HepG2 (cell line): ENCODE measurements around the gene FAM209B. TPM values are rescaled to one million over a fixed set of nuclear protein-coding genes. Genes with fewer than 3 reads are reported as not detected.

Source experiments
- ATAC-seq: fragments of 200-7000 bp; cut with Tn5 transposase; 3 replicates; pipeline ENCODE4 v1.9.1; 2020; ENCODE audit warnings: mild to moderate bottlenecking, moderate library complexity
- BruUV-seq: library from RNA; stranded (reverse); fragments of 400-500 nt; replicated peaks from 2 replicates; lab custom pipeline; 2021; lab: Mats Ljungman, UMichigan
- CTCF ChIA-PET: fragments of 300-600 bp; formaldehyde crosslinking; extraction: SDS; loops from one replicate; lab custom pipeline; 2021; ENCODE audit warnings: low total read pairs, inconsistent platforms, low intra/inter-chr PET ratio; lab: Yijun Ruan, JAX
- POLR2A ChIA-PET: fragments of 350-600 bp; sonication (Branson Sonifier 250); formaldehyde crosslinking; loops from one replicate; lab custom pipeline; 2020; ENCODE audit warnings: antibody characterized with exemption, inconsistent platforms; lab: Yijun Ruan, JAX
- DNase-seq: peaks from one replicate; pipeline ENCODE4 v3.0.0-alpha.2; 2015; ENCODE audit warnings: low spot score
- FAIRE-seq: peaks from 3 replicates; lab custom pipeline; 2011; peaks lifted over from hg19 to GRCh38; lab: Jason Lieb, UNC
- H2AFZ ChIP-seq: one replicate; pipeline ENCODE4 v1.6.1; 2011; ENCODE audit warnings: low read length, inconsistent platforms
- H3K27ac ChIP-seq: fragments of 300-600 bp; 3 replicates; pipeline ENCODE4 v1.8.0; 2011; ENCODE audit warnings: mixed run types, mild to moderate bottlenecking, mixed read lengths, low read length, inconsistent platforms; ENCODE audit not compliant: insufficient read depth; ENCODE audit errors: extremely low read length
- H3K27me3 ChIP-seq, 2 experiments: fragments of 200-600 bp in 1 of 2; 2 replicates in 1 of 2; 3 replicates in 1 of 2; pipeline versions ENCODE4 v1.6.0 to v1.8.0; 2011; ENCODE audit warnings: low read length in 2 of 2, mild to moderate bottlenecking in 2 of 2, moderate library complexity in 2 of 2, inconsistent platforms in 1 of 2; ENCODE audit not compliant: insufficient read depth in 2 of 2, control insufficient read depth in 1 of 2
- H3K36me3 ChIP-seq, 2 experiments: fragments of 200-600 bp in 1 of 2; replicated peaks in 1 of 2; 2 replicates in 1 of 2; 3 replicates in 1 of 2; pipeline versions ENCODE4 v1.5.1 to v1.8.0; 2011; ENCODE audit warnings: low read length in 2 of 2, inconsistent platforms in 1 of 2; ENCODE audit not compliant: insufficient read depth in 2 of 2, control insufficient read depth in 1 of 2
- H3K4me1 ChIP-seq: 2 replicates; pipeline ENCODE4 v1.5.1; 2012; ENCODE audit warnings: low read length, inconsistent platforms; ENCODE audit not compliant: insufficient read depth
- H3K4me2 ChIP-seq: 2 replicates; pipeline ENCODE4 v1.6.0; 2011; ENCODE audit warnings: low read depth, low read length, inconsistent platforms
- H3K4me3 ChIP-seq, 3 experiments: fragments of 200-600 bp in 1 of 3; sonication (generic), shearing (Covaris generic) in 1 of 3; replicated peaks in 1 of 3; 2 replicates each; pipeline ENCODE4 v1.5.1; 2011 to 2016; ENCODE audit warnings: low read length in 3 of 3, inconsistent platforms in 2 of 3, low read depth in 2 of 3, mild to moderate bottlenecking in 2 of 3, control low read depth in 1 of 3, mixed read lengths in 1 of 3; ENCODE audit not compliant: insufficient read depth in 1 of 3
- H3K79me2 ChIP-seq: one replicate; pipeline ENCODE4 v1.6.1; 2011; ENCODE audit warnings: low read length, inconsistent platforms; ENCODE audit not compliant: insufficient read depth
- H3K9ac ChIP-seq: 2 replicates; pipeline ENCODE4 v1.6.0; 2011; ENCODE audit warnings: mild to moderate bottlenecking, low read depth, low read length, inconsistent platforms; ENCODE audit not compliant: insufficient read depth
- H3K9me3 ChIP-seq: 2 replicates; pipeline ENCODE4 v1.5.1; 2012; ENCODE audit warnings: mild to moderate bottlenecking, low read length
- H4K20me1 ChIP-seq: 2 replicates; pipeline ENCODE4 v1.6.0; 2011; ENCODE audit warnings: inconsistent platforms, mild to moderate bottlenecking, low read length, moderate library complexity; ENCODE audit not compliant: insufficient read depth
- CEBPB ChIP-seq: IDR thresholded peaks from 2 replicates; pipeline ENCODE4 v1.6.1; 2011; ENCODE audit warnings: low read depth, low read length, improper control_type of control experiment, borderline replicate concordance
- KLF6 ChIP-seq: IDR thresholded peaks from 2 replicates; pipeline ENCODE4 v1.8.0; 2016; ENCODE audit warnings: missing biosample characterization, missing genetic modification reagents
- MAF1 ChIP-seq: sonication (generic); formaldehyde crosslinking; IDR thresholded peaks from 2 replicates; pipeline ENCODE4 v1.5.0; 2020; ENCODE audit warnings: missing genetic modification reagents, borderline replicate concordance
- MED1 ChIP-seq: sonication (generic); formaldehyde crosslinking; IDR thresholded peaks from 2 replicates; pipeline ENCODE4 v1.4.0; 2020; ENCODE audit warnings: missing genetic modification reagents
- PAX8 ChIP-seq: sonication (generic); formaldehyde crosslinking; IDR thresholded peaks from 2 replicates; pipeline ENCODE4 v1.8.0; 2022; ENCODE audit warnings: mild to moderate bottlenecking, missing genetic modification reagents, borderline replicate concordance
- THAP8 ChIP-seq: sonication (generic); formaldehyde crosslinking; IDR thresholded peaks from 2 replicates; pipeline ENCODE4 v1.5.1; 2020; ENCODE audit warnings: missing genetic modification reagents, mild to moderate bottlenecking, borderline replicate concordance
- TOE1 ChIP-seq: sonication (generic); formaldehyde crosslinking; IDR thresholded peaks from 2 replicates; pipeline ENCODE4 v1.4.0; 2020; ENCODE audit warnings: mild to moderate bottlenecking, missing genetic modification reagents
- ZFP36L1 ChIP-seq: sonication (generic); formaldehyde crosslinking; IDR thresholded peaks from 2 replicates; pipeline ENCODE4 v1.8.0; 2022; ENCODE audit warnings: mild to moderate bottlenecking, missing genetic modification reagents, moderate library complexity
- ZNF431 ChIP-seq: sonication (generic); formaldehyde crosslinking; IDR thresholded peaks from 2 replicates; pipeline ENCODE4 v1.9.0; 2022; ENCODE audit warnings: missing genetic modification reagents, low read depth, mild to moderate bottlenecking, borderline replicate concordance
- ZNF709 ChIP-seq: sonication (generic); formaldehyde crosslinking; IDR thresholded peaks from 2 replicates; pipeline ENCODE4 v1.5.0; 2020; ENCODE audit warnings: mild to moderate bottlenecking, missing genetic modification reagents
- WGBS: methylation state at CpG from one replicate; pipeline ENCODE4 v1.1.6; 2017; ENCODE audit warnings: low lambda C conversion rate; 5-methylcytosine and 5-hydroxymethylcytosine counted together
- in situ Hi-C: cut with HindIII; loops from 2 replicates; pipeline ENCODE4 v1.10.0; 2017; ENCODE audit warnings: low pct_unique_long_range_greater_than_20kb; ENCODE audit not compliant: extremely low pct_ligation_motif_present
- intact Hi-C: fragments of 100-400 bp; cut with micrococcal nuclease; formaldehyde crosslinking; loops from one replicate; pipeline ENCODE4 v1.10.0; 2022; ENCODE audit not compliant: unreplicated experiment
- polyA plus RNA-seq, 8 experiments: library from polyadenylated mRNA; depleted of rRNA in 3 of 8; stranded (reverse) in 7 of 8; unstranded in 1 of 8; fragments of >200 nt; fragmentation: Illumina TruSeq in 4 of 8; extraction: Trizol in 4 of 8; gene quantifications; 2 replicates each; pipeline versions ENCODE4 v1.2.1 to v1.2.3, GENCODE V29; 2011 to 2016; ENCODE audit warnings: low read depth in 4 of 8, missing spikeins in 1 of 8, mixed read lengths in 1 of 8; ENCODE audit not compliant: insufficient read depth in 1 of 8
- total RNA-seq, 5 experiments: library from RNA; depleted of rRNA; stranded (reverse); fragments of >200 nt; fragmentation: Illumina TruSeq; extraction: Trizol; gene quantifications; 2 replicates each; pipeline ENCODE4 v1.2.3, GENCODE V29; 2016; ENCODE audit warnings: low read depth in 1 of 5
- TF ChIP-seq, protein P1 (sequence below): IDR thresholded peaks from 2 replicates; pipeline ENCODE4 v1.6.1; 2016; ENCODE audit warnings: missing genetic modification reagents, missing compliant biosample characterization

The FAM209B gene
- total and polyA plus RNA-seq, 2 of the 13 experiments (the other 11 are each of a cell fraction or from before 2014, with no cell fraction given), result 0.24 to 0.42 TPM

DNA sequence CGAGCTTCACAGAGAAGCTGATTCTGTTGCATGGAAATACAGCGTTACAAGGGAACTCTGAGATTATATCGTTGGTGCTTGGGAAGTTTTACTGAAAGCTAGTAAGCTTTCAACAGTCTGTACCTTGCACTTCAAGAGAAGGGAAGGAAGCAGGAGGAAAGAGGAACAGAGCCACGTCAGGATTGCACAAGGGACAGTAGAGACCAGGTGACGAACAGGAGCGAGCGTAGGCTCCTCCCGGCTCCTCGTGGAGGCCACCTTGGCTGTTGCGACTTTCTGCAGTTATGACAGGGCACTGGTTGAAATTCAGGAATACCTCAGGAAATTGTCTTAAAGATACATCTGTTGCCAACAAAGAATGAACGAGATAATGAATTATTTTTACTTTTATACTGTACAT is 45.8 kb upstream of the FAM209B start:
- no peak for ATAC-seq
- TF ChIP-seq, protein P1, sequence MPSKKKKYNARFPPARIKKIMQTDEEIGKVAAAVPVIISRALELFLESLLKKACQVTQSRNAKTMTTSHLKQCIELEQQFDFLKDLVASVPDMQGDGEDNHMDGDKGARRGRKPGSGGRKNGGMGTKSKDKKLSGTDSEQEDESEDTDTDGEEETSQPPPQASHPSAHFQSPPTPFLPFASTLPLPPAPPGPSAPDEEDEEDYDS (CRISPR knock-in tag), result no peak
- no peak for TF ChIP-seq TOE1 (CRISPR knock-in tag)
- TF ChIP-seq PAX8, result no peak
- no peak for TF ChIP-seq MED1 (CRISPR knock-in tag)
- TF ChIP-seq ZFP36L1 (CRISPR knock-in tag), result no peak
- no peak for TF ChIP-seq MAF1 (CRISPR knock-in tag)
- no peak for TF ChIP-seq ZNF431 (CRISPR knock-in tag)
- no peak for TF ChIP-seq CEBPB
- TF ChIP-seq KLF6 (CRISPR knock-in tag), result no peak
- TF ChIP-seq THAP8, result no peak
- no peak for TF ChIP-seq ZNF709 (CRISPR knock-in tag)
- H3K27ac ChIP-seq, result no peak overlapping the region
- no peaks in the 10 kb centered on the region for H3K27me3 ChIP-seq
- FAIRE-seq, result no peak
- H4K20me1 ChIP-seq, result no peaks in the 10 kb centered on the region; the same call in 1 of the 2 replicates
- H3K79me2 ChIP-seq, result no peaks in the 10 kb centered on the region
- H2AFZ ChIP-seq, result no peak overlapping the region
- no TSS peak for BruUV-seq
- in situ Hi-C loops, result no loop called here
- POLR2A ChIA-PET, result no interaction called here
- CTCF ChIA-PET, result no interaction called here
- intact Hi-C loops, result no loop called here
- no peak overlapping the region for H3K9ac ChIP-seq
- WGBS, result 95% methylated on average over 11 of the region's 11 CpGs
- H3K4me1 ChIP-seq, result no peaks in the 10 kb centered on the region
- H3K4me2 ChIP-seq, result no peak overlapping the region
- H3K9me3 ChIP-seq, result no peaks in the 10 kb centered on the region
- no peak overlapping the region for H3K4me3 ChIP-seq
- H3K36me3 ChIP-seq, result peaks cover 27 to 72% of the 10 kb centered on the region in 2 experiments
- DNase-seq, result no peak
